Transverse colon (tissue), 4 donors: ENCODE results near the gene GRIN3B. TPM values are rescaled to one million over a fixed set of nuclear protein-coding genes. Genes with fewer than 3 reads are reported as not detected.

Experiments used
- DNase-seq: peaks from one replicate; pipeline ENCODE4 v3.0.0-alpha.2; 2019
- H3K27ac ChIP-seq, 4 donors: fragments of 200-600 bp; sonication (generic); 2 replicates each; pipeline ENCODE4 v1.5.1; 2016 to 2018; ENCODE audit warnings: inconsistent platforms in 4 of 4
- H3K27me3 ChIP-seq: fragments of 200-600 bp; sonication (generic); 2 replicates; pipeline ENCODE4 v1.5.1; 2017; ENCODE audit warnings: inconsistent platforms
- H3K36me3 ChIP-seq, 4 donors: fragments of 200-600 bp; sonication (generic); 2 replicates each; pipeline ENCODE4 v1.5.1; 2017 to 2019; ENCODE audit warnings: inconsistent platforms in 4 of 4
- H3K4me1 ChIP-seq, 4 donors: fragments of 200-600 bp; sonication (generic); 2 replicates each; pipeline ENCODE4 v1.5.1; 2017 to 2020; ENCODE audit warnings: inconsistent platforms in 4 of 4
- H3K4me3 ChIP-seq, 4 donors: fragments of 200-600 bp; sonication (generic); 1 replicate in 1 of 4; 2 replicates in 3 of 4; pipeline versions ENCODE4 v1.5.1 to v1.6.1; 2017 to 2019; ENCODE audit warnings: inconsistent platforms in 4 of 4
- H3K9me3 ChIP-seq, 2 donors: fragments of 200-600 bp; sonication (generic); 2 replicates each; pipeline ENCODE4 v1.5.1; 2017 to 2019; ENCODE audit warnings: inconsistent platforms in 2 of 2
- EP300 ChIP-seq: sonication (generic); formaldehyde crosslinking; IDR thresholded peaks from one replicate; pipeline ENCODE4 v1.6.1; 2017; ENCODE audit warnings: antibody characterized with exemption, low read depth
- POLR2A ChIP-seq: fragments of 450-650 bp; IDR thresholded peaks from one replicate; pipeline ENCODE4 v1.6.1; 2016; ENCODE audit warnings: antibody characterized with exemption, mild to moderate bottlenecking, moderate library complexity
- POLR2AphosphoS5 ChIP-seq, 3 donors: sonication (generic); formaldehyde crosslinking; IDR thresholded peaks; one replicate each; pipeline ENCODE4 v1.6.1; 2016; ENCODE audit warnings: antibody characterized with exemption in 3 of 3
- WGBS, 2 donors: methylation state at CpG; one replicate each; pipeline ENCODE4 v1.1.5; 2018; ENCODE audit warnings: low coverage in 1 of 2; 5-methylcytosine and 5-hydroxymethylcytosine counted together
- in situ Hi-C, 4 donors: fragments of 200-750 bp; cut with MboI; loops; one replicate each; pipeline versions ENCODE4 v1.15.0 to v1.15.1; 2017; ENCODE audit warnings: low sequenced_read_pairs in 3 of 4, low pct_ligation_motif_present in 1 of 4, low pct_unique_long_range_greater_than_20kb in 1 of 4
- intact Hi-C: fragments of 100-400 bp; cut with DNase I; formaldehyde crosslinking; loops from one replicate; pipeline ENCODE4 v1.15.1; 2023; ENCODE audit warnings: low total_unique reads
- total RNA-seq, 4 donors: library from RNA; depleted of rRNA; stranded (reverse); fragments of >200 nt; gene quantifications; one replicate each; pipeline ENCODE4 v1.1.0, GENCODE V29; 2016
- TF ChIP-seq, protein P1 (sequence below), 5 experiments: fragments of 200-600 bp in 3 of 5; fragments of 450-650 bp in 2 of 5; sonication (generic) in 3 of 5; IDR thresholded peaks; 1 replicate in 2 of 5; 2 replicates in 3 of 5; pipeline ENCODE4 v1.5.1; 2016 to 2017; ENCODE audit warnings: antibody characterized with exemption in 5 of 5, inconsistent platforms in 3 of 5, mild to moderate bottlenecking in 2 of 5, moderate library complexity in 1 of 5

Gene GRIN3B
- total RNA-seq, 4 donors from 2014 or later: 1.6 TPM; not detected in 3

DNA sequence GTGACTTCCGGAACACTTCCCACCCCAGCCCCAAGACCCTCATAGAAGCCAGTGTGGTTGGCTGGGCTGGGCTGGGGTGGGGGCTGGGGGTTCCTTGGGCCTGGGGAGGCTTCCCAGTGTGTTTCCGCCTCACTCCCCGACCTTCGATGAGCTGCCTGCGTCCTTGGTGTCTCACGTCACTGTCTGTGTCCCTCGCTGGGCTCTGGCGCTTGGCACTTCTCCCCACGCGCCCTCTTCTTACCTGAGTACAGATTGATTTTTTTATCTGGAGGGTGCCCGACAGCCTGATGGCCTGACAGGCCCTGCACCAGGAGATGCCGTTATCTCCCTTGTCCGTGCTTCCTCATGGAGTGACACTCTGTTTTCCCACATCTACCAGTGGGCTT is 7.6 kb upstream of the GRIN3B start:
- in situ Hi-C loops: loop anchor here in 1 of 4 donors (25.0 kb wide), 1 partner anchor 130 kb away; the partner anchor contains the start of genes CFD and ELANE
- Histone ChIP-seq H3K36me3 (no peaks in the 10 kb centered on the region), H3K4me1 (peaks cover 6 to 10% (median 9%) of the 10 kb centered on the region in 4 donors), H3K4me3 (no peak overlapping the region), H3K27ac (no peak overlapping the region), H3K27me3 (peaks cover 34% of the 10 kb centered on the region), H3K9me3 (no peaks in the 10 kb centered on the region)
- TF ChIP-seq, protein P1, sequence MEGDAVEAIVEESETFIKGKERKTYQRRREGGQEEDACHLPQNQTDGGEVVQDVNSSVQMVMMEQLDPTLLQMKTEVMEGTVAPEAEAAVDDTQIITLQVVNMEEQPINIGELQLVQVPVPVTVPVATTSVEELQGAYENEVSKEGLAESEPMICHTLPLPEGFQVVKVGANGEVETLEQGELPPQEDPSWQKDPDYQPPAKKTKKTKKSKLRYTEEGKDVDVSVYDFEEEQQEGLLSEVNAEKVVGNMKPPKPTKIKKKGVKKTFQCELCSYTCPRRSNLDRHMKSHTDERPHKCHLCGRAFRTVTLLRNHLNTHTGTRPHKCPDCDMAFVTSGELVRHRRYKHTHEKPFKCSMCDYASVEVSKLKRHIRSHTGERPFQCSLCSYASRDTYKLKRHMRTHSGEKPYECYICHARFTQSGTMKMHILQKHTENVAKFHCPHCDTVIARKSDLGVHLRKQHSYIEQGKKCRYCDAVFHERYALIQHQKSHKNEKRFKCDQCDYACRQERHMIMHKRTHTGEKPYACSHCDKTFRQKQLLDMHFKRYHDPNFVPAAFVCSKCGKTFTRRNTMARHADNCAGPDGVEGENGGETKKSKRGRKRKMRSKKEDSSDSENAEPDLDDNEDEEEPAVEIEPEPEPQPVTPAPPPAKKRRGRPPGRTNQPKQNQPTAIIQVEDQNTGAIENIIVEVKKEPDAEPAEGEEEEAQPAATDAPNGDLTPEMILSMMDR (IDR thresholded peaks at IDR 0.05): no peak
- TF ChIP-seq EP300: no peak
- no peak for TF ChIP-seq POLR2A
- no peak for TF ChIP-seq POLR2AphosphoS5 (IDR thresholded peaks at IDR 0.05)
- WGBS, 2 donors: 92% methylated on average over 13 of the region's 13 CpGs; no CpG with 5 or more reads in 1 of the 2 donors
- intact Hi-C loops: no loop called here
- no peak for DNase-seq

DNA sequence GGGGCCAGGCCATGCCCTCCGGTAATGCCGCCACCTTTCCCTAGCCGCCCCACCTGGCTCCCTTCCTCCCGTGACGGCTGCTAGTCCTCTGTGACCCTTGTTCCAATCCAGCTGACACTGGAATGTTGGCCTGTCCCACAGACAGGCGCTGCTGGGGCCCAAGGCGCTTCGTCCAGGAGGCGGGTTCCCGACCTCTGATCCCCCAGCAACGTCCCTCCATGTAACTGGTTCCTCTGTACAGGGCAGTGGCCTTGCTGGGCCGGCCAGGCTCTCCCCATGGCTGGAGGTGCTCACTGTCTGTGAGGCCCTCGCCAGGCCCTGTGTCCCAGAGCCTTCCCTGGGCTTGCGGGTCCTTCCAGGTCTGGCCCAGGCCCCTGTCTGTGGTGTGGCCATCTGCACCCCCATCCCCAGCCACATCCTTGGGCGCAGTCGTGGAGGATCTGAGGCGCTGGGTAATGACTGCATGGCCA is 6.8 kb upstream of the GRIN3B start:
- peaks cover 41% of the 10 kb centered on the region for H3K27me3 ChIP-seq
- TF ChIP-seq EP300 (no peak), POLR2A (no peak), POLR2AphosphoS5 (IDR thresholded peaks at IDR 0.05) (no peak)
- TF ChIP-seq, protein P1 (IDR thresholded peaks at IDR 0.05): no peak
- no peak overlapping the region for H3K27ac ChIP-seq
- no peak overlapping the region for H3K4me3 ChIP-seq
- no peaks in the 10 kb centered on the region for H3K36me3 ChIP-seq
- DNase-seq: no peak
- intact Hi-C loops: no loop called here
- no peaks in the 10 kb centered on the region for H3K9me3 ChIP-seq
- in situ Hi-C loops: loop anchor here in 1 of 4 donors (25.0 kb wide), 1 partner anchor 131 kb away; the partner anchor contains the start of genes CFD and ELANE
- WGBS, 2 donors: 95% methylated on average over 17 of the region's 17 CpGs; no CpG with 5 or more reads in 1 of the 2 donors
- H3K4me1 ChIP-seq: peaks cover 6 to 10% (median 9%) of the 10 kb centered on the region in 4 donors

DNA sequence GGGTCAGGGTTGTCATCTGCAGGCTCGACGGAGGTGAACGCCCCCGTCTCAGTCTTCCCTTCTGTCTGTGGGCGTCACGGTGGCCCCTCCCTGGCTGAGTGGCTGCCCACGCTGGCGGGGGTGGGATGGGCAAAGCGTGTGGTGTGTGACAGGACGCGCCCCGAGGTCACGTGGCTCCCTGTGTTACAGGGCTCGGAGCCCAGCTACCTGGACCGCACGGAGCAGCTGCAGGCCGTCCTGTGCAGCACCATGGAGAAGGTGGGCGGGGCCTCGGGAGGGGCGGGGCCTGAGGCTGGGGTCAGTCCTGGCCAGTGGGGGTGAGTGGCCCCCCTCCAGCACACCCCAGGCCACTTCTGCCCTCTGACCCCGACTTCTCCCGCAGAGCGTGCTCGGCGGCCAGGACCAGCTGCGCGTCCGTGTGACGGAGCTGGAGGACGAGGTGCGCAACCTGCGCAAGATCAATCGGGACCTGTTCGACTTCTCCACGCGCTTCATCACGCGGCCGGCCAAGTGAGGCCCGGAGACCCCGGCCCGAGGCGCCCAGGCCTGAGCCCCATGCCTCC is 6.3 kb upstream of the GRIN3B start:
- TF ChIP-seq POLR2AphosphoS5 (IDR thresholded peaks at IDR 0.05) (no peak), POLR2A (no peak), EP300 (no peak)
- TF ChIP-seq, protein P1 (IDR thresholded peaks at IDR 0.05): no peak
- Histone ChIP-seq H3K4me1 (peaks cover 6 to 10% (median 9%) of the 10 kb centered on the region in 4 donors), H3K4me3 (no peak overlapping the region), H3K27me3 (peaks cover 47% of the 10 kb centered on the region), H3K36me3 (no peaks in the 10 kb centered on the region), H3K27ac (no peak overlapping the region), H3K9me3 (no peaks in the 10 kb centered on the region)
- no peak for DNase-seq
- in situ Hi-C loops (loop anchor here in 1 of 4 donors (25.0 kb wide), 1 partner anchor 132 kb away; the partner anchor contains the start of genes CFD and ELANE), intact Hi-C loops (no loop called here)
- 86% methylated on average over 43 of the region's 43 CpGs; no CpG with 5 or more reads in 1 of the 2 donors for WGBS, 2 donors

DNA sequence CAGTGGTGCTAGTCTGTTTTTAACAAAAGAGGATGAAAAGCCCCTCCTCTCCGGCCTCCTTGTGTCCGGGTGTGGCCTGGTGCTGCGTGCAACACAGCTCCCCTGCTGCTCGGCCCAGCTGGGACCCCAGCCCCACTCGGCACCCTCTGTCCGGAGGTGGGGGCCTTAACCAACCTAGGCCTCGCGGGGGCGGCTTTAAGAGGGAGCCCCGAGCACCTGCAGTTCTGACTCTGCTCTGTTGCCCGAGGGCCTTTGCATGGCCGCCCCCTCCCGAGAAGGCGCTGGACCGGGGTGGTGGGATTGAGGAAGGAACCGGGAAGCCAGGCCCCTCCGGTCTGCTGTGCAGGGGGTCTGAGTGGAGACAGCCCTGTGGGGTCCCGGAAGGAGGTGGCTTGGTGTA is 5.7 kb upstream of the GRIN3B start:
- Histone ChIP-seq H3K36me3 (no peaks in the 10 kb centered on the region), H3K27me3 (peaks cover 53% of the 10 kb centered on the region), H3K9me3 (no peaks in the 10 kb centered on the region), H3K27ac (no peak overlapping the region), H3K4me1 (peaks cover 6 to 10% (median 9%) of the 10 kb centered on the region in 4 donors), H3K4me3 (no peak overlapping the region)
- in situ Hi-C loops (loop anchor here in 1 of 4 donors (25.0 kb wide), 1 partner anchor 132 kb away; the partner anchor contains the start of genes CFD and ELANE), intact Hi-C loops (no loop called here)
- TF ChIP-seq POLR2A: no peak
- no peak for TF ChIP-seq POLR2AphosphoS5 (IDR thresholded peaks at IDR 0.05)
- TF ChIP-seq EP300: no peak
- TF ChIP-seq, protein P1 (IDR thresholded peaks at IDR 0.05): no peak
- no peak for DNase-seq
- 88% methylated on average over 18 of the region's 18 CpGs; no CpG with 5 or more reads in 1 of the 2 donors for WGBS, 2 donors
